Measurements from ENCODE around the gene PLCH1. TPM values are rescaled to one million over a fixed set of nuclear protein-coding genes. Genes with fewer than 3 reads are reported as not detected.
A peak's percentile ranks its signal among the peaks of the same experiment; 100 is the strongest.

The PLCH1 gene, protein sequence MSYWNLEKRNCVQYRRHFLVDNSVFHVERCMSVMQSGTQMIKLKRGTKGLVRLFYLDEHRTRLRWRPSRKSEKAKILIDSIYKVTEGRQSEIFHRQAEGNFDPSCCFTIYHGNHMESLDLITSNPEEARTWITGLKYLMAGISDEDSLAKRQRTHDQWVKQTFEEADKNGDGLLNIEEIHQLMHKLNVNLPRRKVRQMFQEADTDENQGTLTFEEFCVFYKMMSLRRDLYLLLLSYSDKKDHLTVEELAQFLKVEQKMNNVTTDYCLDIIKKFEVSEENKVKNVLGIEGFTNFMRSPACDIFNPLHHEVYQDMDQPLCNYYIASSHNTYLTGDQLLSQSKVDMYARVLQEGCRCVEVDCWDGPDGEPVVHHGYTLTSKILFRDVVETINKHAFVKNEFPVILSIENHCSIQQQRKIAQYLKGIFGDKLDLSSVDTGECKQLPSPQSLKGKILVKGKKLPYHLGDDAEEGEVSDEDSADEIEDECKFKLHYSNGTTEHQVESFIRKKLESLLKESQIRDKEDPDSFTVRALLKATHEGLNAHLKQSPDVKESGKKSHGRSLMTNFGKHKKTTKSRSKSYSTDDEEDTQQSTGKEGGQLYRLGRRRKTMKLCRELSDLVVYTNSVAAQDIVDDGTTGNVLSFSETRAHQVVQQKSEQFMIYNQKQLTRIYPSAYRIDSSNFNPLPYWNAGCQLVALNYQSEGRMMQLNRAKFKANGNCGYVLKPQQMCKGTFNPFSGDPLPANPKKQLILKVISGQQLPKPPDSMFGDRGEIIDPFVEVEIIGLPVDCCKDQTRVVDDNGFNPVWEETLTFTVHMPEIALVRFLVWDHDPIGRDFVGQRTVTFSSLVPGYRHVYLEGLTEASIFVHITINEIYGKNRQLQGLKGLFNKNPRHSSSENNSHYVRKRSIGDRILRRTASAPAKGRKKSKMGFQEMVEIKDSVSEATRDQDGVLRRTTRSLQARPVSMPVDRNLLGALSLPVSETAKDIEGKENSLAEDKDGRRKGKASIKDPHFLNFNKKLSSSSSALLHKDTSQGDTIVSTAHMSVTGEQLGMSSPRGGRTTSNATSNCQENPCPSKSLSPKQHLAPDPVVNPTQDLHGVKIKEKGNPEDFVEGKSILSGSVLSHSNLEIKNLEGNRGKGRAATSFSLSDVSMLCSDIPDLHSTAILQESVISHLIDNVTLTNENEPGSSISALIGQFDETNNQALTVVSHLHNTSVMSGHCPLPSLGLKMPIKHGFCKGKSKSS (N-terminal part only)
- total RNA-seq: under 1 TPM; 0.21 to 0.27 TPM

DNA sequence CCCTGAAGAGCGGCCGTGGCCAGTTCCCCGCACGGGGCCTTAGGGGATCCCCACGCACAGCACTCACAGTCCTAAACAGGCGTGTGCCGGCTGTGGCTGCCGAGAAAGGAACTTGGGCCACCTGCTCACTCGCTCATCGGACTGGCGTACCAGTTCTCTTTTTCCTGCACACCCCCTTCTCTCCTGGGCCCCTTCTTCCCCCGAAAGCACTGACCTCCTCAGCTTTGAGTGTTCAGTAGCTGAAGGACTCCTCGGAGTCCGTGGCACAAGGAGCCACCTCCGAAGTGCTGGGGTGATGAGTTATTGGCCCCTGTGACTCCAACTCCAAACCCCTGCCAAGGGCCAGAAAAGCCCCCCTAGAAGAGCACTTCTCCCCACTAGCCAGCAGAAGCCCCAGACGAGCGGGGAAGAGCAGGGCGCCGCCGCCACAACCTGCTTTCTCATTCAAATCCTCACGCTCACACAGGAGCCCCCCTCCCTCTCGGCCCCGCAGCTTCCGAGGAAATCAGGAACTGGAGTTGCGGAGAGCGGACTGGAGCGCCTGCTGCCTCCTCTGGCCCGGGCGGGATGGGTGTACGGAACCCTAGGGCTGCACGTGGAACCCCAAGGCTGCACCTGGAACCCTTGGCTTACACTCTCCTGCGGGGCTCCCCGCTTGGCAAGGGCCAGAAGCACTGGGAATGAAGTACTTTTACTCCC, at the start of gene PLCH1:
Gene PLCH1 (minus strand): TSS at position 446 of the 699 bp plus-strand sequence. CDS start 40,847 bp downstream, outside the sequence.
- Mint-ChIP-seq H3K4me3 (peak within 1 kb of the TSS; percentile 83), H3K4me1 (ENCODE audit: low read depth) (peaks cover 9% of the 10 kb centered on the region), H3K27me3 (ENCODE audit: low read depth) (peaks cover 30% of the 10 kb centered on the region), H3K36me3 (ENCODE audit: low read depth) (no peaks in the 10 kb centered on the region), H3K27ac (no peak within 1 kb of the TSS), H3K9me3 (no peaks in the 10 kb centered on the region)
- CTCF ChIA-PET: interaction anchor here (1.0 kb wide), 1 partner anchor 61 kb away, joined by 3 read pairs; the partner anchor contains the start of gene C3orf33
- peak; percentile 74 for DNase-seq
- intact Hi-C loops (cut with micrococcal nuclease): loop anchor here (1.0 to 2.0 kb wide), 3 partner anchors 62 to 126 kb away; partner anchors contain the start of genes C3orf33, GMPS and SLC33A1

DNA sequence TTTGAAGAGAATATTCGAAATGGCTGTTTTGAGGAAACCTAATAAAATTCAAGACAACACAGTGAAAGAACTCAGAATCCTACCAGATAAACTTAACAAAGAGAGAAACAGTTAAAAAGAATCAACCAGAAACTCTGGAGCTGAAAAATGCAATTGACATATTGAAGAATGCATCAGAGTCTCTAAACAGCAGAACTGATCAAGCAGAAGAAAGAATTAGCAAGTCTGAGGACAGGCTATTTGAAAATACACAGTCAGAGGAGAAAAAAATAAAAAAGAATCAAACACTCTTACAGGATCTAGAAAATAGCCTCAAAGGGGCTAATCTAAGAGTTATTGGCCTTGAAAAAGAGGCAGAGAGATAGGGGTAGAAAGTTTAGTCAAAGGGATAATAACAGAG, 47.7 kb upstream of the PLCH1 start:
- no peaks in the 10 kb centered on the region for H3K27me3 Mint-ChIP-seq (ENCODE audit: low read depth)
- peaks cover 6% of the 10 kb centered on the region for H3K4me1 Mint-ChIP-seq (ENCODE audit: low read depth)
- no peak overlapping the region for H3K27ac Mint-ChIP-seq
- peaks cover 10% of the 10 kb centered on the region for H3K9me3 Mint-ChIP-seq
- CTCF ChIA-PET: no interaction called here
- intact Hi-C loops (cut with micrococcal nuclease): no loop called here
- H3K36me3 Mint-ChIP-seq (ENCODE audit: low read depth): peaks cover 50% of the 10 kb centered on the region
- no peak overlapping the region for H3K4me3 Mint-ChIP-seq
- no peak for DNase-seq

DNA sequence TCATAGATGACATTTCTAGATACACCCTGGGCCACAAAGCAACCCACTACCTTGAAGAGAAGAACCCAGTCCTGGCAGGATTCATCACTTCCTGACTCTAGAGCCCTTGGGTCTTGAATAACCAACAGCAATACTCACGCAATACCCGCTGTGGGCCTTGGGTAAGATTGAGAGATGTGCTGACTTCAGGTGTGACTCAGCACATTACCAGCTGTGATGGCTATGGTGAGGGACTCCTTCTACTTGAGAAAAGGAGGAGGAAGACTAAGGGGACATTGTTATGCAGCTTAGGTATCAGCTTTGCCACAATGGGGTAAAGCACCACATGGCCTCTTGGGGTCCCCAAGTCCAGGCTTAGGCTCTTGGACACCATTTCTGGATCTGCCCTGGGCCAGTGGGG, 46.3 kb upstream of the PLCH1 start:
- H3K27ac Mint-ChIP-seq: no peak overlapping the region

DNA sequence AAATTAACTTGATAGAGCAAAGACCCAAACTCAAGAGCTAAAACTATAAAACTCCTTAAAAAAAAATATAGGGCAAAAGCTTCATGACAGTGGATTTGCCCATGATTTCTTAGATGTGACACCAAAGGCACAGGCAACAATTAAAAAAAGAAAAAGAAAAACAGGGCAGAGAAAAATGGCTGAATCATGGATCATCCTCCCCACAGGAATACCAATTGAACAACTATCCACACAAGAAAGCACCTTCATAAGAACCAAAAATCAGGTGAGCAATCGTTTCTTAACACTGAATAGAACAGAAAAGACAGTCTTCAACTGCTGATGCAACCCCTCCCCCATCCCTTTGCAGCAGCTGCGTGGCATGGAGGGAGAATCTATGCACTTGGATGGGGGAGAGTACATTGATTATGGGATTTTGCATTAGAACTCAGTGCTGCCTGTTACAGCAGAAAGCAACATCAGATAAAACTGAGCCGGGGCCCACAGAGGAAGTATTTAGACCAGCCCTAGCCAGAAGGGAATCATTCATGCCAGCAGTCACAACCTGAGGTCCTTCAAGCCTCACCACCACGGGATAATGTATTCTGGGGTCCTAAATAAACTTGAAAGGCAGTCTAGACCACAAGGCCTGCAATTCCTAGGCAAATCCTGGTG, 45.5 kb upstream of the PLCH1 start:
- Mint-ChIP-seq H3K27ac (no peak overlapping the region), H3K4me1 (ENCODE audit: low read depth) (peaks cover 19% of the 10 kb centered on the region), H3K4me3 (no peak overlapping the region), H3K9me3 (peaks cover 10% of the 10 kb centered on the region), H3K27me3 (ENCODE audit: low read depth) (no peaks in the 10 kb centered on the region), H3K36me3 (ENCODE audit: low read depth) (peaks cover 37% of the 10 kb centered on the region)
- intact Hi-C loops (cut with micrococcal nuclease): no loop called here
- no peak for DNase-seq
- CTCF ChIA-PET: no interaction called here

More for the DNA sequence above, 46.3 kb upstream of the PLCH1 start:
- no peak overlapping the region for H3K4me3 Mint-ChIP-seq
- intact Hi-C loops (cut with micrococcal nuclease): no loop called here
- CTCF ChIA-PET: no interaction called here
- H3K27me3 Mint-ChIP-seq (ENCODE audit: low read depth): no peaks in the 10 kb centered on the region
- peak; percentile 15 for DNase-seq
- peaks cover 39% of the 10 kb centered on the region for H3K36me3 Mint-ChIP-seq (ENCODE audit: low read depth)
- H3K9me3 Mint-ChIP-seq: peaks cover 10% of the 10 kb centered on the region
- peaks cover 11% of the 10 kb centered on the region for H3K4me1 Mint-ChIP-seq (ENCODE audit: low read depth)

DNA sequence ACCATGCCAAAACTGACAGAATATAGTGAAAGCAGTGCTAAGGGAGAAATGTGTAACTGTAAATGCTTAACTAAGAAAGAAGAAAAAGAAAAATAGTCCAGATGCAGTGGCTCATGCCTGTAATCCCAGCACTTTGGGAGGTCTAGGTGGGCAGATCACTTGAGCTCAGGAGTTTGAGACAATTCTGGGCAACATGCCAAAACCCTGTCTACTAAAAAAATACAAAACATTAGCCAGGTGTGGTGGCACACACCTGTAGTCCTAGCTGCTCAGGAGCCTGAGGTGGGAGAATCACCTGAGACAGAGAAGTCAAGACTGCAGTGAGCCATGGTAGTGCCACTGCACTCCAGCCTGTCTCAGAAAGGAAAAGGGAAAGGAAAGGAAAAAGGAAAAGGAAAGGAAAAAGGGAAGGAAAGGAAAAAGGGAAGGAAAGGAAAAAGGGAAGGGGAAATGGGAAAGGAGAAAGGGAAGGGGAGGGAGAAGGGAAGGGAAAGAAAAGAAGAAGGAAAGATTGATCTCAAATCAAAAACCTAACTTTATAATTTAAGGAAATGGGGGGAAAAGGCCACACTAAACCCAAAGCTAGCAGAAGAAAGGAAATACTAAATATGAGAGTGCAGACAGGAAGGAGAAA, 40.9 kb upstream of the PLCH1 start:
- intact Hi-C loops (cut with micrococcal nuclease): no loop called here
- H3K9me3 Mint-ChIP-seq: peaks cover 7% of the 10 kb centered on the region
- H3K27me3 Mint-ChIP-seq (ENCODE audit: low read depth): no peaks in the 10 kb centered on the region
- H3K27ac Mint-ChIP-seq: no peak overlapping the region
- H3K4me3 Mint-ChIP-seq: no peak overlapping the region
- no peak for DNase-seq
- H3K4me1 Mint-ChIP-seq (ENCODE audit: low read depth): peaks cover 20% of the 10 kb centered on the region
- CTCF ChIA-PET: no interaction called here
- H3K36me3 Mint-ChIP-seq (ENCODE audit: low read depth): peaks cover 29% of the 10 kb centered on the region

DNA sequence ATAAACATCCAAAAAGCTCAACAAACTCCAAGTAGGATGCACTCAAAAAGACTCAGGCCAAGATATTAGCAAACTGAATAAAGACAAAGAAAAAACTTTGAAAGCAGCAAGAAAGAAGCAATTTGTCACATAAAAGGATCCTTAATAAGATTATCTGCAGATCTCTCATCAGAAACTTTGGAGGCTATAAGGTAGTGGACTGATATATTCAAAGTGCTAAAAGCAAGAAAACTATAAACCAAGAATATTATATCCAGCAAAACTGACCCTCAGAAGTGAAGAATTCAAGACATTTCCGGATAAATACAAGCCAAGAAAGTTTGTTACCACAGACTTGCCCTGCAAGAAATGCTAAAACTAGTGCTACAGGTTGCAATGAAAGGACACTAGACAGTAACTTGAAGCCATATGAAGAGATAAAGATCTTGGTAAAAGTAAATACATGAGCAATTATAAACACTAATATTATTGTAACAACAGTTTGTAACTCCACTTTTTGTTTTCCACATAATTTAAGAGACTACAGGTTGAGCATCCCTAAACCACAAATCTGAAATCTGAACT, 37.6 kb upstream of the PLCH1 start:
- H3K27ac Mint-ChIP-seq: no peak overlapping the region

DNA sequence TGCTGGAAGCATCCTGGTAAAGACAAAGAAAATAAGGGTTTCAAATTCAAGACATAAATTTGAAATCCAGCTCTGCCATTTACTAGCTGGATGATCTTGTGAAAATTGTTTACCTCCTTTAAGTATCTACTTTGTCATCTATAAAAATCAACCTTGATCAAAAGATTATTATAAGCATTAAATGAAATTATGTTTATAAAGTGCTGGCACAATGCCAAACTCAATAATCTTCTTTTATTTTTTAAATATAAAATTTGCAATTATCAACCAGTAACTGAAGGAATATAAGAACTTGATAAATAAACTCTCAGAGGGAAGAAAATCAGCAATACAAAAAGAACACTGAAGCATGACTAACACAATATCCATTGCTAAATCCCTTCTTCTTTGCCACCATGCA, 35.4 kb upstream of the PLCH1 start:
- no peak overlapping the region for H3K27ac Mint-ChIP-seq
- CTCF ChIA-PET: interaction anchor here (0.6 kb wide), 1 partner anchor 92 kb away, joined by 4 read pairs; no protein-coding TSS in a partner anchor
- H3K9me3 Mint-ChIP-seq: peaks cover 7% of the 10 kb centered on the region
- no peak overlapping the region for H3K4me3 Mint-ChIP-seq
- H3K27me3 Mint-ChIP-seq (ENCODE audit: low read depth): no peaks in the 10 kb centered on the region
- peaks cover 31% of the 10 kb centered on the region for H3K36me3 Mint-ChIP-seq (ENCODE audit: low read depth)
- DNase-seq: no peak
- intact Hi-C loops (cut with micrococcal nuclease): no loop called here
- H3K4me1 Mint-ChIP-seq (ENCODE audit: low read depth): no peaks in the 10 kb centered on the region

More for the DNA sequence above, 37.6 kb upstream of the PLCH1 start:
- Mint-ChIP-seq H3K4me3 (no peak overlapping the region), H3K9me3 (peaks cover 7% of the 10 kb centered on the region), H3K27me3 (ENCODE audit: low read depth) (no peaks in the 10 kb centered on the region), H3K4me1 (ENCODE audit: low read depth) (peaks cover 15% of the 10 kb centered on the region), H3K36me3 (ENCODE audit: low read depth) (peaks cover 31% of the 10 kb centered on the region)
- DNase-seq: no peak
- intact Hi-C loops (cut with micrococcal nuclease): no loop called here
- CTCF ChIA-PET: no interaction called here

DNA sequence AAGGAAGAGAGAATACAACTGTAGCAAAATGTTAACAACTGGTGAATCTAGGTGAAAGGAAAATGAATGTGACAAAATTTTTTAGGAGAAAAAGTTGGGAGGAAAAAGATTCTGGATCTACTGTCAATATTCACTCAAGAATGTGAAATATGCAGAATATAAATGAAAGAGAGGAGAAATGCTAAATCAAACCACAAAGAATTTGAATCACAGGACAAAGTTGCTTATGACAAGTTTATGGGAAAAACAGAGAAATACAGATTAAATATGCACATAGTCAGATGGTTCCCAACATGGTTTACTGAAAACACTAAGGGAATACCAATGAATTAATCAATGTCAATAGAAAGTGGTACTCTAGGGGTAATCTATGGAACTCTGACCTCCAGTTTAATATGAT, 33.6 kb upstream of the PLCH1 start:
- CTCF ChIA-PET: no interaction called here
- H3K4me1 Mint-ChIP-seq (ENCODE audit: low read depth): no peaks in the 10 kb centered on the region
- no peak overlapping the region for H3K4me3 Mint-ChIP-seq
- no peak for DNase-seq
- intact Hi-C loops (cut with micrococcal nuclease): no loop called here
- no peaks in the 10 kb centered on the region for H3K27me3 Mint-ChIP-seq (ENCODE audit: low read depth)
- peaks cover 7% of the 10 kb centered on the region for H3K9me3 Mint-ChIP-seq
- peaks cover 36% of the 10 kb centered on the region for H3K36me3 Mint-ChIP-seq (ENCODE audit: low read depth)
- H3K27ac Mint-ChIP-seq: no peak overlapping the region

DNA sequence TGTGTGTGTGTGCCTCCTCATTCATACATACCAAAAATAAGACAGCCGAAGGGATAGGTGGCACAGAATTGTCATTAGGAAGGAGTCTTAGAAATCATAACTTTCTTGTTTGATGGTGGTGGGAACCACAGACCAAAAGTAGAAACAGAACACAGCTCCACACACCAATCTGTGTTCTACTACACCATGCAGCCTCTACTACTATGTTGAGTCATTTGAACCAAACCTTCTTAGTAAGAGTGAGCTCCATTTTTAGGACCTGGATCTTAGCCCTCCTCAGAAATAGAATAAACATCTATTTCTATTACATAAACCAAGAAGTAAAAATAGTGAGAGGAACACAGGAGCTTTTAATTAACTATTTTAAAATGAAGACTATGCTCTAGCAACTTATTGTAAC, 27.9 kb upstream of the PLCH1 start:
- no peaks in the 10 kb centered on the region for H3K4me1 Mint-ChIP-seq (ENCODE audit: low read depth)
- H3K4me3 Mint-ChIP-seq: no peak overlapping the region
- intact Hi-C loops (cut with micrococcal nuclease): no loop called here
- no peaks in the 10 kb centered on the region for H3K9me3 Mint-ChIP-seq
- DNase-seq: no peak
- CTCF ChIA-PET: no interaction called here
- no peak overlapping the region for H3K27ac Mint-ChIP-seq
- H3K27me3 Mint-ChIP-seq (ENCODE audit: low read depth): no peaks in the 10 kb centered on the region
- peaks cover 26% of the 10 kb centered on the region for H3K36me3 Mint-ChIP-seq (ENCODE audit: low read depth)

DNA sequence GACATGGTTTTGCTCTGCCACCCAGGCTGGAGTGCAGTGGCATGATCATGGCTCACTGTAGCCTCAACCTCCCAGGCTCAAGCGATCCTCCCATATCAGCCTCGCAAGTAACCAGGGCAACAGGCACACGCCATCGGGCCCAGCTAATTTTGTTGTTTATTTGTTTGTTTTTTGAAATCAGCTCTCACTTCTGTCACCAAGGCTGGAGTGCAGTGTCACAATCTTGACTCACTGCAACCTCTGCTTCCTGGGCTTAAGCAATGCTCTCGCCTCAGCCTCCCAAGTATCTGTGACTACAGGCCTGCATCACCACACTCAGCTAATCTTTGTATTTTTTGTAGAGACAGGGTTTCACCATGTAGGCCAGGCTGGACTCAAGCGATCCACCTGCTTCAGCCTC, 26.3 kb upstream of the PLCH1 start:
- H3K4me3 Mint-ChIP-seq: no peak overlapping the region
- intact Hi-C loops (cut with micrococcal nuclease): no loop called here
- peaks cover 26% of the 10 kb centered on the region for H3K36me3 Mint-ChIP-seq (ENCODE audit: low read depth)
- H3K27ac Mint-ChIP-seq: no peak overlapping the region
- CTCF ChIA-PET: no interaction called here
- peaks cover 3% of the 10 kb centered on the region for H3K4me1 Mint-ChIP-seq (ENCODE audit: low read depth)
- H3K9me3 Mint-ChIP-seq: no peaks in the 10 kb centered on the region
- no peak for DNase-seq
- no peaks in the 10 kb centered on the region for H3K27me3 Mint-ChIP-seq (ENCODE audit: low read depth)

DNA sequence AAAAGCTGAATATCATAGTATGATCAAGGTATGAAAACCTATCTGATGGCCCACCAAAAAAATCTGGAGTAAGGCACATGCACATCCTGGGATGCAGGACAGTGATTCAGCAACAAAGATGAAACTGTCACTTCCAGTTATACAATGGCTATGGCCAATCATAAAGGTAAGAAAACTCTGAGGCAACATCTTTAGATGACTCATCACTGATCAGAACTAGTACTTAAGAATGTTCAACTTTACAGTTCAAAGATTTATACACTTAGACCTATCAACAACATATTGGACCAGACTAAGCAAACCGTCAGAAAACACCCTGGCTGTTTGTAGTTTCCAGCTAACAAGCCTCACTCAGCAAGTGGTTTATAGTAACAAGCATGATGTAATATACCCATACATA, 21.3 kb upstream of the PLCH1 start:
- peaks cover 23% of the 10 kb centered on the region for H3K36me3 Mint-ChIP-seq (ENCODE audit: low read depth)
- no peak overlapping the region for H3K27ac Mint-ChIP-seq
- CTCF ChIA-PET: interaction anchor here (0.8 kb wide), 1 partner anchor 376 kb away, joined by 3 read pairs; no protein-coding TSS in a partner anchor

More for the DNA sequence above, 21.3 kb upstream of the PLCH1 start:
- DNase-seq: no peak
- peaks cover 5% of the 10 kb centered on the region for H3K4me1 Mint-ChIP-seq (ENCODE audit: low read depth)
- H3K9me3 Mint-ChIP-seq: no peaks in the 10 kb centered on the region
- H3K4me3 Mint-ChIP-seq: no peak overlapping the region
- intact Hi-C loops (cut with micrococcal nuclease): loop anchor here (1.0 kb wide), 1 partner anchor 88 kb away; the partner anchor contains the start of gene SLC33A1
- no peaks in the 10 kb centered on the region for H3K27me3 Mint-ChIP-seq (ENCODE audit: low read depth)
